Sigmoid colon (tissue), 4 donors: ENCODE data around the gene FAU.

Experiments
- CTCF ChIP-seq, 4 experiments: fragments of 450-650 bp in 3 of 4; fragments of 200-600 bp in 1 of 4; IDR thresholded peaks; one replicate each; pipeline ENCODE4 v1.5.1; 2016 to 2019; ENCODE audit warnings: antibody characterized with exemption in 4 of 4, mild to moderate bottlenecking in 3 of 4, moderate library complexity in 2 of 4
- EP300 ChIP-seq, 4 donors: sonication (generic); formaldehyde crosslinking; IDR thresholded peaks; one replicate each; pipeline ENCODE4 v1.6.1; 2017; ENCODE audit warnings: antibody characterized with exemption in 4 of 4

DNA sequence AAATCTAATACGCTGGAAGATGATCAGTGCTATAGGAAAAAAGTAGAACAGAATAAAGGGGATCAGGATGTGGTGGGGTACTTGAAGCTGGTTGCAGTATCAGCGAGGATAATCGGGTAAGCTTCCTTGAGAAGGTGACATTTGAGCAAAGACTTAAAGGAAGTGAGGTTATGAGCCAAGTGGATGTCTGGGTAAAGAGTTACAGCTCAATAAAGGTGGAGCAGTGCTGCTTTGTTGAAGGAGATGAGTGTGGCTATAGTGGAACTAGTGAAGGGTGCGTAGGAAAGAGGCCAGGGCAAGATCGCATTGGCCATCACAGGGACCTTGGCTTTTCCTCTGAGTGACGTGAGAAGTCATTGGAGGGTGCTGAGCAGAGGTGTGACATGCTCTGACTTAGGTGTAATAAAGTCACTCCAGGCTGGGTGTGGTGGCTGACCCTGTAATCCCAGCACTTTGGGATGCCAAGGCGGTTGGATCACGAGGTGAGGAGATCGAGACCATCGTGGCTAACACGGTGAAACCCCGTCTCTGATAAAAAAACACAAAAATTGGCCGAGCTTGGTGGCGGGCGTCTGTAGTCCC is 14.7 kb upstream of the FAU start:
- TF ChIP-seq CTCF (IDR thresholded peaks at IDR 0.05) (no peak), EP300 (IDR thresholded peaks at IDR 0.05) (no peak)
